Measurements from ENCODE around the gene RBM48. TPM values are rescaled to one million over a fixed set of nuclear protein-coding genes. Genes with fewer than 3 reads are reported as not detected.

RBM48 gene
- total RNA-seq, 1 donor from 2014 or later, result 16.7 TPM

GRCh38 chr7:92546856-92547497, 18.4 kb downstream of the RBM48 start:
- no peak for TF ChIP-seq CTCF (IDR thresholded peaks at IDR 0.05; ENCODE audit: unreplicated experiment)
- Mint-ChIP-seq H3K4me1 (ENCODE audit: low read depth) (no peaks in the 10 kb centered on the region), H3K9me3 (ENCODE audit: low read depth) (peaks cover 5% of the 10 kb centered on the region), H3K27me3 (no peaks in the 10 kb centered on the region), H3K27ac (no peak overlapping the region), H3K4me3 (ENCODE audit: low read depth) (no peak overlapping the region), H3K36me3 (ENCODE audit: insufficient read depth) (no peaks in the 10 kb centered on the region)
- DNase-seq (ENCODE audit: low spot score, unreplicated experiment), result no peak

GRCh38 chr7:92547579-92547978, 19.0 kb downstream of the RBM48 start:
- no peak for DNase-seq (ENCODE audit: low spot score, unreplicated experiment)
- no peaks in the 10 kb centered on the region for H3K27me3 Mint-ChIP-seq
- TF ChIP-seq CTCF (IDR thresholded peaks at IDR 0.05; ENCODE audit: unreplicated experiment), result no peak
- peaks cover 2% of the 10 kb centered on the region for H3K9me3 Mint-ChIP-seq (ENCODE audit: low read depth)
- no peaks in the 10 kb centered on the region for H3K36me3 Mint-ChIP-seq (ENCODE audit: insufficient read depth)
- no peaks in the 10 kb centered on the region for H3K4me1 Mint-ChIP-seq (ENCODE audit: low read depth)
- no peak overlapping the region for H3K4me3 Mint-ChIP-seq (ENCODE audit: low read depth)
- H3K27ac Mint-ChIP-seq, result no peak overlapping the region

GRCh38 chr7:92550194-92550593, 21.6 kb downstream of the RBM48 start:
- H3K9me3 Mint-ChIP-seq (ENCODE audit: low read depth), result no peaks in the 10 kb centered on the region
- no peaks in the 10 kb centered on the region for H3K36me3 Mint-ChIP-seq (ENCODE audit: insufficient read depth)
- H3K4me1 Mint-ChIP-seq (ENCODE audit: low read depth), result no peaks in the 10 kb centered on the region
- H3K27me3 Mint-ChIP-seq, result peaks cover 3% of the 10 kb centered on the region
- no peak for DNase-seq (ENCODE audit: low spot score, unreplicated experiment)
- TF ChIP-seq CTCF (IDR thresholded peaks at IDR 0.05; ENCODE audit: unreplicated experiment), result no peak
- H3K4me3 Mint-ChIP-seq (ENCODE audit: low read depth), result no peak overlapping the region
- H3K27ac Mint-ChIP-seq, result no peak overlapping the region

GRCh38 chr7:92557249-92557648, 28.7 kb downstream of the RBM48 start:
- Mint-ChIP-seq H3K27me3 (peaks cover 3% of the 10 kb centered on the region), H3K27ac (no peak overlapping the region), H3K9me3 (ENCODE audit: low read depth) (no peaks in the 10 kb centered on the region), H3K4me1 (ENCODE audit: low read depth) (no peaks in the 10 kb centered on the region), H3K4me3 (ENCODE audit: low read depth) (no peak overlapping the region), H3K36me3 (ENCODE audit: insufficient read depth) (peaks cover 1% of the 10 kb centered on the region)
- TF ChIP-seq CTCF (IDR thresholded peaks at IDR 0.05; ENCODE audit: unreplicated experiment), result no peak
- DNase-seq (ENCODE audit: low spot score, unreplicated experiment), result no peak

- H3K27ac Mint-ChIP-seq, result no peak overlapping the region
- no peak for DNase-seq (ENCODE audit: low spot score, unreplicated experiment)
- H3K9me3 Mint-ChIP-seq (ENCODE audit: low read depth), result no peaks in the 10 kb centered on the region
- peaks cover 2% of the 10 kb centered on the region for H3K27me3 Mint-ChIP-seq
- TF ChIP-seq CTCF (IDR thresholded peaks at IDR 0.05; ENCODE audit: unreplicated experiment), result no peak
- H3K4me3 Mint-ChIP-seq (ENCODE audit: low read depth), result no peak overlapping the region
- no peaks in the 10 kb centered on the region for H3K4me1 Mint-ChIP-seq (ENCODE audit: low read depth)
- H3K36me3 Mint-ChIP-seq (ENCODE audit: insufficient read depth), result peaks cover 3% of the 10 kb centered on the region
These were observed 29.3 kb downstream of the RBM48 start for GRCh38 chr7:92557808-92558362.

Data from progenitor cell of endocrine pancreas (in vitro differentiated cells).